OCI-LY1 (cell line): ENCODE data around the gene LINGO4.

ENCODE experiments used
- CTCF ChIP-seq: fragments of 200-600 bp; sonication (generic), shearing (Covaris generic); IDR thresholded peaks from 2 replicates; pipeline ENCODE4 v1.5.1; 2017; ENCODE audit warnings: mild to moderate bottlenecking, antibody characterized with exemption, low read length, moderate library complexity, mixed read lengths
- EZH2 ChIP-seq: fragments of 200-600 bp; sonication (generic), shearing (Covaris generic); IDR thresholded peaks from 2 replicates; pipeline ENCODE4 v1.8.0; 2017; ENCODE audit warnings: borderline replicate concordance, mixed run types, mild to moderate bottlenecking, antibody characterized with exemption, low read length, moderate library complexity, mixed read lengths

DNA sequence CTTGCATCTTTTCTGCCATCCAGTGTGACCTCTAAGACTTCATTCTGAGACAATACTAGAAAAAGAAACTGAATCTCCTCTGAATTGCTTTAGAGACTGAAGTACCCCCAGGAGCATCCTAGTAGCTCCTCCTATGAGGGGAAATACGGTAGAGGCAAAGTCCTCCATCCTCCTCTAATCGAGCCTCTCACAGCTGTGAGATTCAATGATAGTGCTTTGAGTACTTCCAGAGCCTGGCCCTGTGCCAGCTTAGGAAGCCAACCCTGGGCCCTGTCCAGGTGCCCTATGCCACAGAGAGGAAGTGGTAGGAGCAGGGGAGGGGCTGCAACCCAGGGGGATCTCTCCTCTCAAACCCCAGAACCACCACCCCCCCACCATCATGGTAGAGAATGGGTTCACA lies 15.7 kb upstream of the LINGO4 start:
- TF ChIP-seq CTCF (no peak), EZH2 (no peak)
